VCaP (cell line): ENCODE measurements around the gene WNT2.

ENCODE experiments used
- H3K27ac ChIP-seq: fragments of 450-650 bp; 2 replicates; pipeline ENCODE4 v1.5.1; 2017
- TF ChIP-seq, protein P1 (sequence below): fragments of 450-650 bp; conservative IDR thresholded peaks from 2 replicates; pipeline ENCODE4 v1.5.1; 2017; ENCODE audit warnings: mild to moderate bottlenecking, moderate library complexity

WNT2 gene

DNA sequence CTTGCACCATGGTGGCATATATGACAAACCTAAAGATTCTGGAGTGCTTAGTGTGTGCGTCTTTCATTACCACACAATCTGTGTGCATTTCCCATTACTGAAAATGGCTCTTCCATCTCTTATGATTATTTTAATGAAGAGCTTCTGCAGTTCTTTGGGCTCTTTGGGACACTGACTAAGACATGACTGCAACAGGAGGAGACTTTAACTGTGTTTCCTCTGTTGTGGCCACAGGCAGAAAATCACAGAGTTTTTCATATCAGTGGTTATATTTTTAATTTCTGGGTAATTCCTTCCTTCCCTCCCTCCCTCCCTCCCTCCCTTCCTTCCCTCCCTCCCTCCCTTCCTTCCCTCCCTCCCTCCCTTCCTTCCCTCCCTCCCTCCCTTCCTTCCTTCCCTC lies 58.1 kb downstream of the WNT2 start:
- TF ChIP-seq, protein P1, sequence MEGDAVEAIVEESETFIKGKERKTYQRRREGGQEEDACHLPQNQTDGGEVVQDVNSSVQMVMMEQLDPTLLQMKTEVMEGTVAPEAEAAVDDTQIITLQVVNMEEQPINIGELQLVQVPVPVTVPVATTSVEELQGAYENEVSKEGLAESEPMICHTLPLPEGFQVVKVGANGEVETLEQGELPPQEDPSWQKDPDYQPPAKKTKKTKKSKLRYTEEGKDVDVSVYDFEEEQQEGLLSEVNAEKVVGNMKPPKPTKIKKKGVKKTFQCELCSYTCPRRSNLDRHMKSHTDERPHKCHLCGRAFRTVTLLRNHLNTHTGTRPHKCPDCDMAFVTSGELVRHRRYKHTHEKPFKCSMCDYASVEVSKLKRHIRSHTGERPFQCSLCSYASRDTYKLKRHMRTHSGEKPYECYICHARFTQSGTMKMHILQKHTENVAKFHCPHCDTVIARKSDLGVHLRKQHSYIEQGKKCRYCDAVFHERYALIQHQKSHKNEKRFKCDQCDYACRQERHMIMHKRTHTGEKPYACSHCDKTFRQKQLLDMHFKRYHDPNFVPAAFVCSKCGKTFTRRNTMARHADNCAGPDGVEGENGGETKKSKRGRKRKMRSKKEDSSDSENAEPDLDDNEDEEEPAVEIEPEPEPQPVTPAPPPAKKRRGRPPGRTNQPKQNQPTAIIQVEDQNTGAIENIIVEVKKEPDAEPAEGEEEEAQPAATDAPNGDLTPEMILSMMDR: no peak
- no peak overlapping the region for H3K27ac ChIP-seq

DNA sequence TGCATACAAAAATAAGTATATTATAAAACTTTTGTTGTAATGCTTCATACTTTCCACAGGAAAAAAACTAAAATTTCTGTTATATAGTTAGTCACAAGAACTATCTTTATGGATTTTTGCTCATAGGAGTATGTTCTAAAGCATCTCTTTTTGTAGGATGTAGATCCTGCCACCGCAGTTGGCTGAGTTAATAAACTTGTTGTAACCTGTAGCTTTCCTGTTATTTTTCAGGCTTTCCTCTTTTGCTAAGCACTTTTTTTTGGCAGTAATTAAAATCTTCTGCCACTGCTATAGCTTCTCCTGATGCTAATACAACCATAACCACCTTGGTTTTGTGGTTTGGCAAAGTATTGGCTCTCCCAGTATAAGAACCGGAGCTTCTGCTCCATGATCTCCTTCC lies 60.3 kb downstream of the WNT2 start:
- H3K27ac ChIP-seq: no peak overlapping the region
- TF ChIP-seq, protein P1: no peak

DNA sequence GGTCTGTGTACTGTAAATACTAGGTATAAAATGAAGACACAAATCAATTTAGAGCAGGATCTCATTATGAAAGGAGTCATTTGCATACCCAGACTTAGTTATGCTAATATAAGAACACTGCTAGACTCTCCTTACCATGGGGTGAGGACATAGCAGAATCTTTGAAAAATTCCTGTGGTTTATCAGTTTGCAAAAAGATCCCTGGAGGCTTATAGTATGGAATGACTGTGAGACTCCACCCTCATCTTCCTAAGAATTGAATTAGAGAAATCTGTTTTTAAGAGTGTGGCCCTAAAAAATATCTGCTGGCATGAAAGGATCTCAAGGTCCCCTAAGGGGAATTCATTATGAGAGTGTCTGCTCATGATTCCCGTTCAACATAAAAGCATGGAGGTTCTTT lies 63.2 kb downstream of the WNT2 start:
- TF ChIP-seq, protein P1: no peak
- H3K27ac ChIP-seq: no peak overlapping the region

DNA sequence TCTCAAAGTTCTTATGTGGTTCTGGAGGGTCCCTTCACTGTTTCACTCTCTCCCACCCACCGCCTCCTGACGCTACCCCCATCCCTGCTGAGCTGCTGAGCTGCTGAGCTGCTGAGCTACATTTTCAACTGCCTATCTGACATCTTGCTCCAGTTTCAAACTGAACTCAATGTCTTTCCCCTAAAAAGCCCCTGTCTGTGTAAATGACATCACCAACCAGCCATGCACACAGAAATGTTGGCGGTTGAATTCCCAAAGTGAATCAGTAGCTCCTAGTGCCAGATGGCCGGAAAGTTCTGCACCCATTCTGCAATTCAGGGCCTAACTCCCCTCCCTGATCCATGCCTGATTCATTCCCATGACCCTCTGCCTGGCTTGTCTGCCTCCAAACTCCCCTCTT lies 71.2 kb downstream of the WNT2 start:
- no peak overlapping the region for H3K27ac ChIP-seq
- TF ChIP-seq, protein P1: no peak

DNA sequence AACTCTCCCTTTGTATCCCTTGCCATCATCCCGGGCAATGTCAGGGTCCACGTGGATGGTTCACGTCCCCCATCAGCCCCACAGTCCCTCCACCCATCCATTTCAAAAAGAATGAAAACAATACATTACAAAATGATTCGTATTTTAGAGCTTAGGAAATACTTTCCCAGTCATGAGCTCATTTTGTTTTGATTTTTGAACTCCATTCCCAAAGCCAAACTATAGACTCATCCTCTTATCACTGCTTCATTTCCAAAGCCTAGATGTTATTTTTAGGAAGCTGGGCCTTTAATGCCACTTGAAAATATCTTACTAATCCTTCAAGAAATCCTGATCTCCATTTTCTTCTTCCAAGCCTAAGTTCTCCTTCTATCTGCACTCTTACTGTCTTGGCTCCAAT lies 72.1 kb downstream of the WNT2 start:
- TF ChIP-seq, protein P1: no peak
- H3K27ac ChIP-seq: no peak overlapping the region

DNA sequence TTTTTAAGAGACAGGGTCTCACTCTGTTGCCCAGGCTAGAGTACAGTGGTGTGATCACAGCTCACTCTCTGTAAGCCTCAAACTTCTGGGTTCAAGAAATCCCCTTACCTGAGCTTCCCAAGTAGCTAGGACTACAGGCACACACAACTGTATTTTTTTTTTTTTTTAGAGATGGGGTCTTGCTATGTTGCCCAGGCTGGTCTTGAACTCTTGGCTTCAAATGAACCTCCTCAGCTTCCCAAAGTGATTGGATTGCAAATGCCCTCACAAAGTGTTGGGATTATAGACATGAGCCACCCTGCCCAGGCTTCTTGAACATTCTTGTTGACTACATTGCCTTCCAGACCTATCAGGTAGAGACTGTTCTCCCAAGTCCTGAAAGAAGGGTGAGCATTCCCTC lies 72.6 kb downstream of the WNT2 start:
- TF ChIP-seq, protein P1: no peak
- H3K27ac ChIP-seq: no peak overlapping the region

DNA sequence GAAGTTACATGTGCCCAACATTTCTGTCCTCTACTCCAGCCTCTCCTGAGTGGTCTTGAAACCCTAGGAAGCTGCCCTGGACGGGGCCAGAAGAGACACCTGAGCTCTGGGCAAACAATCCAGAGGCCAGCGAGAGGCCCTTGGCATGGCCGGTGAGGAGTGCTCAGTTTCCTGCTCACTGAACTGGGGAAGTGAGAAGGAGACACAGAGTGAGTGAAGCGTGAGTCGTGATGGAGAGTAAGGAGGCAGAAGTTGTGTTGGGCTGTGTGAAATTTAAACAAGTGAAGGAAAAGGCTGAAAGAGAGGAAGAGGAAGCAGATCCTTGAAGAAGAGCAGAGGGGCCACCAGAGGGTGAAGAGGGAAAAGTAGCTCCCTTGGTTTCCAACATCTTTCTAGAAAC lies 73.2 kb downstream of the WNT2 start:
- TF ChIP-seq, protein P1: no peak
- H3K27ac ChIP-seq: no peak overlapping the region

DNA sequence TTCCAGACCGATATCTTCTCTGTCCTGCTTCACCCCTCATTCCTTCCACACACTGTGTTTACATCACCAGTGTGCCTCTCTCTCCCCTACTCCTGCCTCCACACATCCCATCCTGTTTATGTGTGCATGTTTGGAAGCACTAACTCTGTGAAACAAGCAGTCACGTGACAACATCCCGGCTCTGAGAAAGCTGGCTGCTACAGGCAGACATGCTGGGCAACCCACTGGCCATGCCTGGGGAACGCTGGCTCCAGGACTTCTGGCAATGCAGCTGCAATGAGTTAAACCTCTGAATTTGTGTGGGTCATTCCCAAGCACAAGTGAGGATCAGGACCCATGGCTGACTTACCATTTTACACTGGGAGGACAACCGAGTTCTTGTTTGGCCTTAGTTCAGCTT lies 74.0 kb downstream of the WNT2 start:
- TF ChIP-seq, protein P1: no peak
- no peak overlapping the region for H3K27ac ChIP-seq
